Rectal smooth muscle tissue (tissue), 1 donor: Measurements from ENCODE around the gene VSIG1.

ENCODE experiments used
- H3K27ac ChIP-seq: one replicate; pipeline ENCODE4 v1.7.0; 2013; ENCODE audit warnings: low read depth, low read length, inconsistent platforms
- H3K27me3 ChIP-seq: one replicate; pipeline ENCODE4 v1.7.0; 2013; ENCODE audit warnings: low read length; ENCODE audit not compliant: control insufficient read depth, insufficient read depth
- H3K36me3 ChIP-seq: one replicate; pipeline ENCODE4 v1.7.0; 2013; ENCODE audit warnings: low read length; ENCODE audit not compliant: control insufficient read depth, insufficient read depth
- H3K4me1 ChIP-seq: one replicate; pipeline ENCODE4 v1.7.0; 2013; ENCODE audit warnings: low read length; ENCODE audit not compliant: control insufficient read depth, insufficient read depth
- H3K4me3 ChIP-seq: one replicate; pipeline ENCODE4 v1.7.0; 2013; ENCODE audit warnings: low read length
- H3K9ac ChIP-seq: one replicate; pipeline ENCODE4 v1.7.0; 2013; ENCODE audit warnings: low read length

VSIG1 gene

DNA sequence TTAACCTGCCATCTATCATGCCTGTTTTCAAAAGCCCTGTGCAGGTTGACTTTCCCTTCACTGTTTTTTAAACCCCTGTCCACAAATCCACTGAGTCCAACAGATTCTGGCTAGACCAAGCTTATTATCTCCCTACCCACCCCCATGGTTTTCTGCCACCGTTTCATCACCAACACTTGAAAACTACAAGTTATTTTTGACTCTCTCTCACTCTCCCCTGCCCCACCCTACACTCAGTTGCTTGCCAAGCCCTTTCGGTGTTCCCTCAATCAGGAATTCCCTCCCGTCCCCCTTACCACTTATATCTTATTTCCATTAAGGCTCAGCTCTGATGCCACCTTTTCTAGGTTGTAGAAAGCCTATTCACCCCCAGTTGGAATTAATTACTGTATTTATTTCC lies 76.4 kb downstream of the VSIG1 start:
- Histone ChIP-seq H3K36me3 (no peaks in the 10 kb centered on the region), H3K9ac (no peak overlapping the region), H3K4me3 (no peak overlapping the region), H3K27ac (no peak overlapping the region), H3K27me3 (no peaks in the 10 kb centered on the region), H3K4me1 (peaks cover 3% of the 10 kb centered on the region)

DNA sequence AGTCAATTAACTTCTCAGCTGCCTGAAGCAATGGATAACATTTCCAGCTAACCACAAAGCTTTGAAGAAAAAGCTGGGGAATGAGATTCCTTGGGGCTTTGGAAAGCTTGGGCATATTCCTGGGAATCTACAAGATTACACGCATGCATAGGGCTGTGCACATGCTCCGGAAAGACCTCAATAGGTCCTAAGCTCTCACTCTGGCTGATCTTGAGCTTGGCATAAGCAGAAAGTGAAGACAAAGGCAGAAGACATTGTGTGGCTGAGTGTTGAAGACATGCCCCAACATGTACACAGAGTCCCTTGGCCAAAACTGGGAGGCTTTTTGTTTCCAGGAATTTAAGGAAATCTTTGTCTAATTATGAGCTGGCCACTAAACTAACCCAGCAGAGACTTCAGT lies 77.9 kb downstream of the VSIG1 start:
- no peak overlapping the region for H3K9ac ChIP-seq
- H3K4me3 ChIP-seq = no peak overlapping the region
- H3K27me3 ChIP-seq = no peaks in the 10 kb centered on the region
- H3K4me1 ChIP-seq = peaks cover 3% of the 10 kb centered on the region
- no peaks in the 10 kb centered on the region for H3K36me3 ChIP-seq
- H3K27ac ChIP-seq = no peak overlapping the region

DNA sequence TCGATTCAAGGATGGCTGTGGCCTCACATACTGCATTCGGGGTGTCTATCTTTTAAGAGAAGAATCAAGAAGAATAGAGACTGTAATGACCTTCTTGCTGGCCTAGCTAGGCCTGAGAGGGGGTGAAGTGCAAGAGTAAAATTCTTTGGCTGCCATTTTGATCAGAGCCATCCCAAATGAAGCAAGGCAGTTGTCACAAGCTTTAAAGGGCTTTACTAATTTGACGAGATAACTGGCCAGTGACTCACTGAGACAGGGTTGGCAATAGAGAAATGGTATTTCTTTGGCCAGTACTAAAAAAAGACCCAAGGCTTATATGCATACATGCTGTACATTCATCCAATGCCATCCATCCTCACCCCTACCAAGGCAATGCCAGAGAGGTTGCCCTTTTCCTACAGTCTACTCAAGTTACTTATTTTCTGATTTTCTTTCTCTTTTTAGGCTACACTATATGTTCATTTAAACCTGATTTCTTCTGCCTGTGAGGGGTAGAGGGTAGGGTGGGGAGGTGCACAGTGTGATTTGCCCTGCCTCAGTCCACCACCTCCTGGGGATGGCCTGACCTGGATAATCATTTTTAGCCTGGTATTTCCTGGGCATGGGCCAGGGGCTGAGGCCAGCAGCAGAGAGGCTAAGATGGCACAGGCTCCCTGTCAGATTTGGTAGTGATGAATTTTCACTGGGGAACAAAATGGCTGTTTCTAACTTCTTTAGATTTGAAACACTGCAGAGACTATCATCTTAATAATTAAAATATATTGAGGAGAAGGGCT lies 78.9 kb downstream of the VSIG1 start:
- Histone ChIP-seq H3K9ac (no peak overlapping the region), H3K36me3 (no peaks in the 10 kb centered on the region), H3K4me1 (no peaks in the 10 kb centered on the region), H3K27ac (no peak overlapping the region), H3K27me3 (no peaks in the 10 kb centered on the region), H3K4me3 (no peak overlapping the region)

DNA sequence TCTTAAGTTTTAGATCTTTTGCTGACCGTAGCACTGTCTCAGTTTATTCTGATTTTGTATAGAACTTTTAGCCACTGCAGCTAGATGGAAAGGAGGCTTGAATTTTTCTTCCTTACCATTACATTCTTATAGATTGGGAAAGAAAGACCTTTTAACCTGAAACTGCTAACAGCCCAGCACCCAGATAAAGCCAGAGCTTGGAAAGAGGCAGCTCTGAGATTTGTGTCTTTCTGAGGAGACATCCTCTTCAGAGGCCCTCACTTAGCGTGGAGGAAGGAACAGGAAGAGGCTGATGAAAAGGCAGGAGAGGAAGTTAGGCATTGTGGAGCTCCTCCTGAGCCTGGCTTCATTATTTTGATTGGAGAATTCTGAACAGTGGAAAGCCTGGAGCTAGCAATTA lies 81.8 kb downstream of the VSIG1 start:
- Histone ChIP-seq H3K27ac (no peak overlapping the region), H3K4me1 (no peaks in the 10 kb centered on the region)

DNA sequence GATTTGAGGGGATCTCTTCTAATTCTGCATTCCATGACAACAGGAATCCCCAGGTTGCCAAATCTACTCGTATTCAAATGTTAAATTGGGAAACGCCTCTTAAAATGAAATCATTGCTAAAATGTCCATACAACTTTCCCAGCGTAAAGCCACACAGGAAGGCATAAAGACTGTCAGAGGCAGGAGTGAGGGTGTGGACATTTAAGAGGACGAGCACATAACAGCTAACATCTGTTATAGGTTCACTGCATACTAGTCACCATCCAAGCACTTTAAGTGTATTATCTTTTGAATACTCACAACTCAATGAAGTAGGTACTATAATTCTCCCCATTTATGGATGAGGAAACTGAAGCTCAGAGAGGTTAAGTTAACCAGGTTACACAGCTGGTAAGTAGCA lies 82.3 kb downstream of the VSIG1 start:
- Histone ChIP-seq H3K27me3 (no peaks in the 10 kb centered on the region), H3K4me1 (no peaks in the 10 kb centered on the region), H3K36me3 (no peaks in the 10 kb centered on the region), H3K27ac (no peak overlapping the region), H3K4me3 (no peak overlapping the region), H3K9ac (no peak overlapping the region)

More for the DNA sequence above, 81.8 kb downstream of the VSIG1 start:
- H3K4me3 ChIP-seq = no peak overlapping the region
- no peak overlapping the region for H3K9ac ChIP-seq
- no peaks in the 10 kb centered on the region for H3K36me3 ChIP-seq
- no peaks in the 10 kb centered on the region for H3K27me3 ChIP-seq
